ENCODE data around the gene ACTL7A. TPM values are rescaled to one million over a fixed set of nuclear protein-coding genes. Genes with fewer than 3 reads are reported as not detected.

Gene ACTL7A
- total RNA-seq, result not detected in 2 replicates

GRCh38 chr9:108861997-108862396 is at the start of gene ACTL7A:
TSS of gene ACTL7A (plus strand) at chr9:108862266. CDS start at chr9:108862323, 57 bp downstream.

GRCh38 chr9:108855888-108856287 is 6.2 kb upstream of the ACTL7A start, which contains the start of gene ACTL7B:
TSS of gene ACTL7B (minus strand) at chr9:108855986. CDS start at chr9:108855930, 56 bp downstream.

Small RNA genes lying within 50 kb of the gene (small RNA-seq; reads per million reads assigned to genes)
- not detected for gene AL359692.1

Other genes starting within 250 kb of the ACTL7A start
- gene ACTL7B, start 6.3 kb upstream of the ACTL7A start, total RNA-seq, result 0.22 TPM in 1 of 2 replicates, not detected in the other
- 25.2 and 29.0 TPM in 2 replicates for gene ELP1, start 71.9 kb downstream of the ACTL7A start, total RNA-seq
- 10.3 and 13.0 TPM in 2 replicates for gene ABITRAM, start 72.1 kb downstream of the ACTL7A start, total RNA-seq
- gene CTNNAL1, start 151.2 kb downstream of the ACTL7A start, total RNA-seq, result 232 and 249 TPM in 2 replicates